GM12801 (cell line): ENCODE results near the gene CSMD2.

Experiments
- TF ChIP-seq, protein P1 (sequence below): IDR thresholded peaks from one replicate; pipeline ENCODE4 v1.5.1; 2011; ENCODE audit warnings: control low read depth; ENCODE audit not compliant: insufficient read length; ENCODE audit errors: extremely low read depth

CSMD2 gene

GRCh38 chr1:33864460-33865389 is 300.3 kb downstream of the CSMD2 start:
- TF ChIP-seq, protein P1, sequence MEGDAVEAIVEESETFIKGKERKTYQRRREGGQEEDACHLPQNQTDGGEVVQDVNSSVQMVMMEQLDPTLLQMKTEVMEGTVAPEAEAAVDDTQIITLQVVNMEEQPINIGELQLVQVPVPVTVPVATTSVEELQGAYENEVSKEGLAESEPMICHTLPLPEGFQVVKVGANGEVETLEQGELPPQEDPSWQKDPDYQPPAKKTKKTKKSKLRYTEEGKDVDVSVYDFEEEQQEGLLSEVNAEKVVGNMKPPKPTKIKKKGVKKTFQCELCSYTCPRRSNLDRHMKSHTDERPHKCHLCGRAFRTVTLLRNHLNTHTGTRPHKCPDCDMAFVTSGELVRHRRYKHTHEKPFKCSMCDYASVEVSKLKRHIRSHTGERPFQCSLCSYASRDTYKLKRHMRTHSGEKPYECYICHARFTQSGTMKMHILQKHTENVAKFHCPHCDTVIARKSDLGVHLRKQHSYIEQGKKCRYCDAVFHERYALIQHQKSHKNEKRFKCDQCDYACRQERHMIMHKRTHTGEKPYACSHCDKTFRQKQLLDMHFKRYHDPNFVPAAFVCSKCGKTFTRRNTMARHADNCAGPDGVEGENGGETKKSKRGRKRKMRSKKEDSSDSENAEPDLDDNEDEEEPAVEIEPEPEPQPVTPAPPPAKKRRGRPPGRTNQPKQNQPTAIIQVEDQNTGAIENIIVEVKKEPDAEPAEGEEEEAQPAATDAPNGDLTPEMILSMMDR, result no peak

DNA sequence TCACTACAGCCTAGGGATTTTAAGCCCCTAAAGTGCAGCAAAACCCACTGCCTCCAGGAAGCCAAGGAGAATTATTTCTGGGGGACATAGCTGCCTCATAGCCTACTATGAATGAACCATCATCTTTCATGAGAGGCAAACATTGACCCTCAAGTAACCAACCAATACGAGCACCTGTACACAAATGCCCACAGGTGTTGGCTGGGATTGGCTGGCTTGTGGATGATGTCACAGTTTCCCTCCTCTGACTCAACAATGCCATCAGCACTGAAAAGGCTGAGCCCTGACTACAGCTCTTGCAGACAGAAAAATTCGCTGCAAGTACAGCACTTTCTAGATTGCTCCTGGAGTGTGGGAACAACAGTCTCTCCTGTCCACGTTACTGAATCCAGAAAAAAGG is 301.3 kb downstream of the CSMD2 start, which contains the start of gene HMGB4:
Gene HMGB4 (plus strand): TSS at position 301 of the 400 bp plus-strand sequence. CDS start 113 bp downstream, outside the sequence.
- TF ChIP-seq, protein P1, result no peak

DNA sequence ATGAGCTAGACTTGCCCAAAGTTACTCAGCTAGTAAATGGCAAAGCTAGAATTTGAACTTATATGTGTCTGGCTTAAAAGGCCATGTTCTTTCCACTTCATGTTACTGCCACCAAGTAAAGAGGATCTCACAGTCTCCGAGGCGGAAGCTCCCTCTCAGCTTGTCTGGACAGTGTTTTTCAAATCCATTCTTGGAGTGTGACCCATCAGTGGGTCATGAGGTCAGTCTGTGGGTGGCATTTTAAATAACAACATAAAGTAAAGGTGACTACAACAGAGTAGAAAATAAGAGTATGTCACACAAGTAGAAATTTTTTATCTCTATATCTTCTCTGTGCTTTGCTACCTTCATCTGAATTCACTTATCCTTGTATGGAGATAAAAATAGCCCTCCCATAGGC is 304.4 kb downstream of the CSMD2 start:
- TF ChIP-seq, protein P1, result no peak

DNA sequence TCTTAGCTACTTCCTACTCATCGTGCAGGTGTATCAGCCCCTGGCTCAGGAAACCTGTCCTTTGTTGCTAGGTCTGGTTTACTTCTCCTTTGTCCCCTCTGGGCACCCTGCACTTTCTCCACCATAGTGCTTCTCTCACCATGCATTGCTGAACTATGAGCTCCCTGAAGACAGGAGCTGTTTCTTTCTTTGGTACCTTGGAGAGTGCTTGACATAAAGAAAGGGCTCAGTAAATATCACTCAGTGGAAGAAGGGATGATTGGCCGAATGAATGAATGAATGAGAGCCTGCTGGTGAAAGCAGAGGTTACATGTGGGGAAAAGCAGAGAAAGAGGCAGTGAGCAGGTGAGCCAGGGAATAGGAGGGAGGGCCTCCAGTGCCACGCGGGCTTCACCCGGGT is 310.9 kb downstream of the CSMD2 start:
- TF ChIP-seq, protein P1, result no peak

DNA sequence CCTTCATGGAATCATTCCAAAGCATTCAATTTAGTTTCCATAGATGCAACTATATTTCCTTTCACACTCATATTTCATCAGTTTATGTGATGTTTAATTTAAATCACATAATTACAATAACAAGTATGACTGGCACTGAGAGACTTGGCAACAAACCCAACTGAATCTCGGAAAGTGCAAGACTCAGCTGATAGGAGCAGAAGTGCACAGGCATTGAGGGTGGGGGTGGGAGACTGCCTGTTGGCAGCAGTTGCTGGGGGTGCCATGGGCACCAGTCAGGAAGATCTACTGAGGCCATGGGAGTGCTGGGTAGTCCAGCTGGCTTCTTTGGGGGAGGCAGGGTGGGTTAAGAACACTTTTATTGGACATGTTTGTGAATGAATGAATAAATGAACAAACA is 311.6 kb downstream of the CSMD2 start:
- TF ChIP-seq, protein P1, result no peak

DNA sequence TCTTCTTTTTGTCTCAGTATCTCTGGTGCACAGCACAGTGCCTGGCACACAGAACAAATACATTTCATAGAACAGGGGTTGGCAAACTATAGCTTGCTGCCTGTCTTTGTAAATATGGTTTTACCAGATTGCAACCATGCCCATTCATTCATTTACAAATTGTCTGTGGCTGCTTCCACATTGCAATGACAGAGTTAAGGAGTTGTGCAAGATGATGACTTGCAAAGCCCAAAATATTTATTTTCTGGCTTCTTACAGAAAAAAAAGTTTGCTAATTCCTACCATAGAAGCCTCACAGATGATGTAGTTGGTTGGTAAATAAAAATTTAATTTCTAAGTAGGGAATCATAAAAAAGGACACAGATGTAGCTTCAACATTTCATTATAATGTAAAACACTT is 312.3 kb downstream of the CSMD2 start:
- TF ChIP-seq, protein P1, result no peak

DNA sequence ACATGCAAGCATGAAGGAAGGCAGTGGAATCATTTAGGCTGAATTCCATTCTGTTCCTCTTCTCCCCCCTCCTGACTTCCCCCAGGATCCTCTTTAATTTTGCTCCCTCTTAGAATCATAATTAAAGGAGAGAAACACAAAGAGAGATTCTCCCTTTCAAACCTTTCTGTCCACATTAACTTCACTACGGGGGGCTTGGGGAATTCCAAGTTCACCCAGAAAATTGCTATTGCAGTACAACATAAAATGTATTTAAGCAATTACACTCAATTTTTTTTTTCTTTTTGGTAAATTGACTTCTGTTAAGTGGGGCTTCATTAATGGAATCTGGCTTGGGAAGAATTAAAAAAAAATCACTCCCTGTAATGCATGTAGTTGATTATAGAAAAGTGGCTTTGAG is 314.5 kb downstream of the CSMD2 start:
- TF ChIP-seq, protein P1, result no peak
